H9 (cell line): ENCODE data around the gene GIPC3. TPM values are rescaled to one million over a fixed set of nuclear protein-coding genes. Genes with fewer than 3 reads are reported as not detected.

Experiments used
- DNase-seq: peaks from one replicate; pipeline ENCODE4 v3.0.0-alpha.2; 2017
- H2AFZ ChIP-seq: one replicate; pipeline ENCODE4 v1.6.1; 2013; ENCODE audit warnings: mild to moderate bottlenecking, low read length, control low read depth, moderate library complexity
- H2AK5ac ChIP-seq: 2 replicates; pipeline ENCODE4 v1.6.1; 2013; ENCODE audit warnings: low read length, control low read depth, mixed read lengths; ENCODE audit not compliant: insufficient read length
- H2BK120ac ChIP-seq: one replicate; pipeline ENCODE4 v1.6.1; 2013; ENCODE audit warnings: low read depth, mild to moderate bottlenecking, low read length, control low read depth, inconsistent platforms; ENCODE audit not compliant: poor library complexity, severe bottlenecking
- H2BK12ac ChIP-seq: 2 replicates; pipeline ENCODE4 v1.6.1; 2013; ENCODE audit warnings: low read length, control low read depth, mixed read lengths, low read depth; ENCODE audit not compliant: insufficient read length
- H2BK15ac ChIP-seq: 2 replicates; pipeline ENCODE4 v1.6.1; 2013; ENCODE audit warnings: low read depth, low read length, control low read depth
- H2BK20ac ChIP-seq: one replicate; pipeline ENCODE4 v1.6.1; 2013; ENCODE audit warnings: low read depth, mild to moderate bottlenecking, low read length, control low read depth, inconsistent platforms; ENCODE audit not compliant: poor library complexity, severe bottlenecking
- H2BK5ac ChIP-seq: 2 replicates; pipeline ENCODE4 v1.6.1; 2013; ENCODE audit warnings: low read length, control low read depth, mixed read lengths; ENCODE audit not compliant: insufficient read length
- H3K14ac ChIP-seq: 2 replicates; pipeline ENCODE4 v1.6.1; 2013; ENCODE audit warnings: low read length, control low read depth; ENCODE audit not compliant: insufficient read depth
- H3K18ac ChIP-seq: 2 replicates; pipeline ENCODE4 v1.6.1; 2013; ENCODE audit warnings: low read depth, mild to moderate bottlenecking, mixed read lengths, low read length, control low read depth; ENCODE audit not compliant: insufficient read length
- H3K23ac ChIP-seq: 2 replicates; pipeline ENCODE4 v1.6.1; 2013; ENCODE audit warnings: low read length, control low read depth, mixed read lengths, low read depth; ENCODE audit not compliant: insufficient read length
- H3K23me2 ChIP-seq: 2 replicates; pipeline ENCODE4 v1.6.1; 2013; ENCODE audit warnings: low read depth, mild to moderate bottlenecking, mixed read lengths, low read length, control low read depth; ENCODE audit not compliant: insufficient read length, poor library complexity, severe bottlenecking
- H3K27ac ChIP-seq: 2 replicates; pipeline ENCODE4 v1.5.1; 2013; ENCODE audit warnings: low read length, control low read depth, mixed read lengths, low read depth; ENCODE audit not compliant: insufficient read length
- H3K27me3 ChIP-seq: 2 replicates; pipeline ENCODE4 v1.6.1; 2013; ENCODE audit warnings: low read length, control low read depth, inconsistent platforms; ENCODE audit not compliant: insufficient read depth
- H3K4ac ChIP-seq: 2 replicates; pipeline ENCODE4 v1.6.1; 2013; ENCODE audit warnings: low read depth, mild to moderate bottlenecking, control low read depth, inconsistent platforms, low read length, moderate library complexity
- H3K4me1 ChIP-seq: 2 replicates; pipeline ENCODE4 v1.6.1; 2013; ENCODE audit warnings: low read length, control low read depth, inconsistent platforms; ENCODE audit not compliant: insufficient read depth
- H3K4me2 ChIP-seq: 2 replicates; pipeline ENCODE4 v1.6.1; 2013; ENCODE audit warnings: low read length, control low read depth, mixed read lengths; ENCODE audit not compliant: insufficient read length, insufficient read depth
- H3K56ac ChIP-seq: 2 replicates; pipeline ENCODE4 v1.6.1; 2013; ENCODE audit warnings: low read depth, mild to moderate bottlenecking, mixed read lengths, low read length, control low read depth; ENCODE audit not compliant: insufficient read length
- H3K79me1 ChIP-seq: 2 replicates; pipeline ENCODE4 v1.6.1; 2013; ENCODE audit warnings: low read depth, mild to moderate bottlenecking, moderate library complexity, low read length, control low read depth, inconsistent platforms; ENCODE audit not compliant: insufficient read depth, poor library complexity, severe bottlenecking
- H3K79me2 ChIP-seq: 2 replicates; pipeline ENCODE4 v1.6.1; 2013; ENCODE audit warnings: low read length, control low read depth, inconsistent platforms; ENCODE audit not compliant: insufficient read depth
- H3K9ac ChIP-seq: 2 replicates; pipeline ENCODE4 v1.6.1; 2013; ENCODE audit warnings: low read length, control low read depth, mixed read lengths; ENCODE audit not compliant: insufficient read length; ENCODE audit errors: extremely low read depth
- H3K9me3 ChIP-seq: one replicate; pipeline ENCODE4 v1.6.1; 2013; ENCODE audit warnings: low read depth, low read length, inconsistent platforms; ENCODE audit not compliant: control insufficient read depth
- H3T11ph ChIP-seq: one replicate; pipeline ENCODE4 v1.6.1; 2013; ENCODE audit warnings: mild to moderate bottlenecking, low read length, control low read depth, inconsistent platforms
- H4K20me1 ChIP-seq: one replicate; pipeline ENCODE4 v1.6.1; 2013; ENCODE audit not compliant: control insufficient read depth, insufficient read length, insufficient read depth
- H4K5ac ChIP-seq: 2 replicates; pipeline ENCODE4 v1.6.1; 2013; ENCODE audit warnings: low read depth, mild to moderate bottlenecking, mixed read lengths, low read length, control low read depth; ENCODE audit not compliant: insufficient read length
- H4K8ac ChIP-seq: replicated peaks from 2 replicates; pipeline ENCODE4 v1.6.1; 2013; ENCODE audit warnings: low read length, control low read depth, mixed read lengths, low read depth; ENCODE audit not compliant: insufficient read length
- H4K91ac ChIP-seq: 2 replicates; pipeline ENCODE4 v1.6.1; 2013; ENCODE audit warnings: low read depth, mild to moderate bottlenecking, moderate library complexity, mixed read lengths, low read length, control low read depth; ENCODE audit not compliant: insufficient read length
- H3K27ac Mint-ChIP-seq, 3 experiments: 2 replicates in 2 of 3; 3 replicates in 1 of 3; pipeline ENCODE4 v1.8.0; 2020 to 2021; ENCODE audit warnings: mixed read lengths in 3 of 3, mild to moderate bottlenecking in 1 of 3, moderate library complexity in 1 of 3
- H3K27me3 Mint-ChIP-seq: 2 replicates; pipeline ENCODE4 v1.8.0; 2021; ENCODE audit warnings: low read depth, mild to moderate bottlenecking, moderate library complexity, mixed read lengths
- H3K36me3 Mint-ChIP-seq, 3 experiments: 2 replicates in 2 of 3; 3 replicates in 1 of 3; pipeline ENCODE4 v1.8.0; 2020 to 2021; ENCODE audit warnings: low read depth in 3 of 3, mixed read lengths in 3 of 3; ENCODE audit not compliant: insufficient read depth in 1 of 3
- H3K4me1 Mint-ChIP-seq, 2 experiments: 2 replicates each; pipeline ENCODE4 v1.8.0; 2020; ENCODE audit warnings: mixed read lengths in 2 of 2
- H3K4me3 Mint-ChIP-seq, 2 experiments: 2 replicates in 1 of 2; 3 replicates in 1 of 2; pipeline ENCODE4 v1.8.0; 2020 to 2021; ENCODE audit warnings: mild to moderate bottlenecking in 2 of 2, mixed read lengths in 2 of 2, moderate library complexity in 1 of 2
- H3K9me3 Mint-ChIP-seq, 2 experiments: 2 replicates in 1 of 2; 3 replicates in 1 of 2; pipeline ENCODE4 v1.8.0; 2020; ENCODE audit warnings: mild to moderate bottlenecking in 2 of 2, mixed read lengths in 2 of 2, moderate library complexity in 1 of 2
- WGBS: extraction: QIAGEN DNeasy Blood & Tissue Kit; methylation state at CpG from one replicate; pipeline ENCODE4 v1.1.7; 2013; ENCODE audit warnings: missing lambda C conversion rate, low lambda C conversion rate, mixed read lengths; ENCODE audit not compliant: insufficient read length; ENCODE audit errors: extremely low coverage; 5-methylcytosine and 5-hydroxymethylcytosine counted together
- total RNA-seq: library from RNA; stranded (reverse); gene quantifications from 2 replicates; pipeline ENCODE4 v1.2.1, GENCODE V29; 2021
- TF ChIP-seq, protein P1 (sequence below): fragments of 200-600 bp; sonication (generic); conservative IDR thresholded peaks from 3 replicates; pipeline ENCODE4 v1.8.0; 2021; ENCODE audit warnings: antibody characterized with exemption, mild to moderate bottlenecking

Gene GIPC3
- total RNA-seq, 1 experiment from 2014 or later, result 1.6 TPM

DNA sequence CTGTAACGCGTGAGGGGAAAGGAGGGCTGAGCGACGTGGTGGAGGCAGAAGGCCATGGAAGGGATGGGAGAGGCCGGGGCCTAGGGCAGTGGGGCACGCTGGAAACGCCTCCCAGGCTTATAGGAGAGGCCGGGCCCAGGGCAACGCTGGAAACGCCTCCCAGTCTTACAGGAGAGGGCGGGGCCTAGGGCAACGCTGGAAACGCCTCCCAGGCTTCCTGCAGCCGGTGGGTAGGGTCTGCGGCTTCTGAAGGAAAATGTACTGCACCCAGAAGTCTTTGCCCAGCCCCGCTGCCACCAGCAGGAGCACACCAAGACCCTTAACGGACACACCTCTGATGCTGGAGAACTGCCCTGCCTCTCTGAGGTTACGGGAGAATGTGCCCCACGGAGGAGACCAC is 32.2 kb downstream of the GIPC3 start:
- no peak overlapping the region for H4K8ac ChIP-seq
- DNase-seq, result peak; percentile 76
- no peak overlapping the region for H2BK20ac ChIP-seq
- H3T11ph ChIP-seq, result no peak overlapping the region
- H2BK12ac ChIP-seq, result no peak overlapping the region
- no peak overlapping the region for H3K23ac ChIP-seq
- no peaks in the 10 kb centered on the region for H3K23me2 ChIP-seq
- H3K18ac ChIP-seq, result no peak overlapping the region
- peaks cover 3% of the 10 kb centered on the region for H4K20me1 ChIP-seq
- H2AK5ac ChIP-seq, result no peak overlapping the region
- H4K5ac ChIP-seq, result no peak overlapping the region
- no peaks in the 10 kb centered on the region for H3K27me3 ChIP-seq
- H3K79me2 ChIP-seq, result no peaks in the 10 kb centered on the region
- H2AFZ ChIP-seq, result no peak overlapping the region
- no peak overlapping the region for H3K14ac ChIP-seq
- no peak overlapping the region for H4K91ac ChIP-seq
- TF ChIP-seq, protein P1, sequence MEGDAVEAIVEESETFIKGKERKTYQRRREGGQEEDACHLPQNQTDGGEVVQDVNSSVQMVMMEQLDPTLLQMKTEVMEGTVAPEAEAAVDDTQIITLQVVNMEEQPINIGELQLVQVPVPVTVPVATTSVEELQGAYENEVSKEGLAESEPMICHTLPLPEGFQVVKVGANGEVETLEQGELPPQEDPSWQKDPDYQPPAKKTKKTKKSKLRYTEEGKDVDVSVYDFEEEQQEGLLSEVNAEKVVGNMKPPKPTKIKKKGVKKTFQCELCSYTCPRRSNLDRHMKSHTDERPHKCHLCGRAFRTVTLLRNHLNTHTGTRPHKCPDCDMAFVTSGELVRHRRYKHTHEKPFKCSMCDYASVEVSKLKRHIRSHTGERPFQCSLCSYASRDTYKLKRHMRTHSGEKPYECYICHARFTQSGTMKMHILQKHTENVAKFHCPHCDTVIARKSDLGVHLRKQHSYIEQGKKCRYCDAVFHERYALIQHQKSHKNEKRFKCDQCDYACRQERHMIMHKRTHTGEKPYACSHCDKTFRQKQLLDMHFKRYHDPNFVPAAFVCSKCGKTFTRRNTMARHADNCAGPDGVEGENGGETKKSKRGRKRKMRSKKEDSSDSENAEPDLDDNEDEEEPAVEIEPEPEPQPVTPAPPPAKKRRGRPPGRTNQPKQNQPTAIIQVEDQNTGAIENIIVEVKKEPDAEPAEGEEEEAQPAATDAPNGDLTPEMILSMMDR, result no peak
- H2BK15ac ChIP-seq, result no peak overlapping the region
- Mint-ChIP-seq H3K4me1 (no peaks in the 10 kb centered on the region), H3K27ac (peak overlapping the region in 1 of 3 experiments; percentile 63; a peak in 1 of 7 replicates), H3K27me3 (no peaks in the 10 kb centered on the region), H3K4me3 (no peak overlapping the region), H3K36me3 (peaks cover 2 to 16% (median 14%) of the 10 kb centered on the region in 3 experiments; a peak in 6 of 7 replicates), H3K9me3 (no peaks in the 10 kb centered on the region)
- H2BK5ac ChIP-seq, result no peak overlapping the region
- H3K4me2 ChIP-seq, result no peak overlapping the region
- no peak overlapping the region for H3K4ac ChIP-seq
- no peak overlapping the region for H3K9ac ChIP-seq
- no peak overlapping the region for H2BK120ac ChIP-seq
- no peak overlapping the region for H3K27ac ChIP-seq
- no peaks in the 10 kb centered on the region for H3K4me1 ChIP-seq
- no peak overlapping the region for H3K56ac ChIP-seq
- no CpG with 5 or more reads among the region's 19 CpGs for WGBS
- H3K79me1 ChIP-seq, result no peaks in the 10 kb centered on the region
- no peaks in the 10 kb centered on the region for H3K9me3 ChIP-seq
